ENCODE data around the gene RAPGEF5.

The RAPGEF5 gene

DNA sequence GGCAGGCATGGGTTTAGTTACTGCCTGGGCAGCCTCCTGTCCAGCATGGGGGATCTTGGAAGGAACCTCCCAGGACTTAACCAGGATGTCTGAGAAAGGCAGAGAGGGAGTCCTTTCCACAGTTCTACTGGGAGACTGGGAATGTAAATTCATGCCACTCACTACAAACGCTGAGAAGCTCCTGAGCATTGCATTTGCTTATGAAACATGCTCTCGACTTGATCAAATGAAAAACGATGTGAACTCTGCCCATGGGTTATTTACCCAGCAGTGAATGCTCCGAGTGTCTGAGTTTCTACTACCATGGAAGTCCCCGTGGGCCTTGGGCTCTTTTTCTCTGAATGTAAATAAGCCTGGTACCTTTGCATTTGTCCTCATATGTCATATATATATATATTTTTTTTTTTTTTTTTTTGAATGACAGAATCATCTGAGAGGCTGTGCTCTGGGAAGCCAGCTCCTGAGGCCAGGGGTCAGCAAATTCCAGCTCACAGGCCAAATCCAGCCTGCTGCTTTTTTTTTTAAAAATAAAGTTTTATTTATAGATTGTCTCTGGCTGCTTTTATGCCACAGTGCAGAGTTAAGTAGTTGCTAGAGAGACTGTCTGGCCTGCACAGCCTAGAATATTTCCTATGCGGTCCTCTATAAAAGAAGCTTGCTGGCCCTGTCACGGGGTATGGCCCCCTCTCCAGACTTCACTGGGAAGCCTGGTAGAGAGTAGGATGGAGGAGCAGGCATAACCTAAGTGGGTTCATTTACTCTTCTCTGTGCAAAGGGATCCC, 21.4 kb upstream of the RAPGEF5 start:
- DNase-seq (ENCODE audit: low spot score): no peak

DNA sequence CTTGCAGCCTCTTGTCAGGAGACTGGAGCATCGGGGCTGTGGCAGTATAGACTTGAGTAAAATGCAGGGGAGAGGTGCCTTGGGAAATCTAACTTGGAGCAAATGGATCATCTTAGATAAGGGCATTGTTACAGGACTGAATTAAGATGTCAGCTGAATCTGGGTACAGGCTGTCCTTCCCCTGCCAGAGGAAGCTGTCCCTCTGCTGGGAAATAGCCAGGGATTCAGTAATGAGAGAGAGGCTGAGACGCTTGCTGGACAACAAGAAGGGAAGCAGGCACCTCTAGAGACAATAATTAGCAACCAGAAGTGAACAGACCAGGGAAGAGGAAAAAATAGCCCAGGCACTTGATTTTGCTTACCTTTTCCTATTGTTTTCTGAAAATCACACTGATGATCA, 20.7 kb upstream of the RAPGEF5 start:
- no peak for DNase-seq (ENCODE audit: low spot score)

DNA sequence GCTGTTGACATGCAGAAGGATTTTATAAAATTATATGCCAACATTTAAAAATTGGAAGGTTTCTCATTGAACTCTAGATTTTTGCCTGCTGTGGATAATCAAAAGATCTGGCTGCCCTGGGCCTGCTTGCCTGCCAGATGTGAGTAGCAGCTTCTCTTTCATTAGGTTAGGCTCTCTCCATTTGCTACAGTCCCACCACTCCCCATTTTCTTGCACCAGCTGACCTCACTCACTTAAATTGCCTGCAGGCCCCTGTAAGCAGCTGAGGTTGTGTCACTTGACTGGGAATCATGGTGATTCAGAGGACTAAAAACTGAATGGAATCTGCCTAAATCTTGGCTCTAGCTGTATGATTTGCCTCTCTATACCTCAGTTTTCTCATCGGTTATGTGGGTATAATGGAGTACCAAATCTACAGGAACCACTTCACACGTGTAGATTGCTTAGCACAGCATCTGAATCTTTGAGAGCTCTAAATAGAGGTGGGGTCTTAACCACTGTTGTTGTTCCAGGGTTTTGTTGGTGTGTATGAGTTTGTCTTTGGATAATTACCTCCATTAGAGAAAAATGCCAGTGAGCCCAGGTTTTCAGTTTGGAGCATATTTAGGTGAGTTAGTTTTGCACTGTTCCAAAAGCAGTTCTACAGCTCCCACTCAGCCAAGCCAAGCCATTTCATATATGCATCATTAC, 18.6 kb upstream of the RAPGEF5 start:
- DNase-seq (ENCODE audit: low spot score): no peak

DNA sequence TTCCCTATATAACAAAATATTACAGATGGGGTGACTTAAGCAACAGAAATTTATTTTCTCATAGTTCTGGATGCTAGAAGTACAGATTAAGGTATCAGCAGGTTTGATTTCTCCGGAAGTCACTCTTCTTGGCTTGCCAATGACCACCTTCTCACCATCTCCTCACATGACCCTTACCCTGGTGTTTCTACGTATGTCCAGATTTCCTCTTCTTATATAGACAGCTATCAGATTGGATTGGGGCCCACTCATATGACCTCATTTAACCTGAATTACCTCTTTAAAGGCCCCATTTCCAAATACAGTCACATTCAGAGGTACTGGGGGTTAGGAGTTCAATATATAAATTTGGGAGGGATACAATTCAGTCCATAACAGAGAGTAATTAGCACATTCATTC, 17.0 kb upstream of the RAPGEF5 start:
- DNase-seq (ENCODE audit: low spot score): no peak

DNA sequence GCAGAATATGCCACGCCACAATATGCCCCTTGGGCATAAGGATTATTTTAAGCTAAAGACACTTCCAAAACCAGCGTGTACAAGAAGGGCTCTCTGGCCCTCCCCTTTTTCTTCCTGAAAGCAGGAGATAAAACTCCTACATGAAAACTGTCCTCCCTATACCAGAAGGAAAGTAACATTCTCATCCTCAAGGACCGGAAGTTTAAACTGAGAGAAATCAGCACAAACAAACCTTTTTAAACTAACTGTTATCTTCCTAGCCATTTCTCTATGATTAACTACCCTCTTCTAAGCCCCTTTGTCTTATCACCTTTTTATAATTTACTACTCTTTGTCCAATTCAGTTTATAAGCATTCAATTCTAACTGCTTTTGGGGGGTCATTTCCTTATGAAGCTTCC, 16.4 kb upstream of the RAPGEF5 start:
- no peak for DNase-seq (ENCODE audit: low spot score)

DNA sequence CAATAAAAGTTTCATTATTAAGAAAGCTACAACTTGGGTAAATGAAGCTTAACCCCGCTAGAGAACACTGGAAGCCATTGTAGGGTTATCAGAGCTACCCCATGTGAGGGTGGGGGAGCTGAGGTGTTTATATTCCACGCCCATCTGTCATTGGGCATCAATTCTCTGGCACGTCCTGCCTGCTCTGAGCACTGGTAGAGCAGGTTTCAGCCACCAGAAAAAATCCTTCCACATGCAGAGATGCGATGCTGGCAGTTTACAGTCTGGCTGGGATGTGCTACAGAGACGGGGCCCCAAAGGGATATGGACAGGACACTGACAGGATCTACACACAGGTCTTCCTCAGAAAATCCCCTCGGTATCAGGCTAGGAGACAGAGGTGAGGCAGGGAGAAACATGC, 15.9 kb upstream of the RAPGEF5 start:
- DNase-seq (ENCODE audit: low spot score): no peak

DNA sequence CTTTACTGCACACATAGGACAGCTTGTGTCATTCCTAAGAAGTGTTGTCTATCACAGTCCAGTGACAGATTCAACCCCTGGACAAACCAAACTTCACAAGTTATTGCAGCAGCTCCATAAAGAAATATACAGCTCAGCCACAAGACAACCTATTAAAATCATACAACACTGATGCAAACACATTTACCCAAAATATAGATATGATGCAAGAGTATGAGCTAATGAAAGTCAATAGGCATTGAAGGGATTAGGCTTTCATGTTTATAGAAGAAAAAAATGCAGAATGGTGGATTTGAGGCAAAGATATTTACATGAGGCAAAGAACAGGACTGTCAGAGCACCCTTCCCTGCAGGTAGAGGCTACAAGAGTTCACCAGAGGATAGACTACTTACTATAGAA, 14.9 kb upstream of the RAPGEF5 start:
- DNase-seq (ENCODE audit: low spot score): no peak

DNA sequence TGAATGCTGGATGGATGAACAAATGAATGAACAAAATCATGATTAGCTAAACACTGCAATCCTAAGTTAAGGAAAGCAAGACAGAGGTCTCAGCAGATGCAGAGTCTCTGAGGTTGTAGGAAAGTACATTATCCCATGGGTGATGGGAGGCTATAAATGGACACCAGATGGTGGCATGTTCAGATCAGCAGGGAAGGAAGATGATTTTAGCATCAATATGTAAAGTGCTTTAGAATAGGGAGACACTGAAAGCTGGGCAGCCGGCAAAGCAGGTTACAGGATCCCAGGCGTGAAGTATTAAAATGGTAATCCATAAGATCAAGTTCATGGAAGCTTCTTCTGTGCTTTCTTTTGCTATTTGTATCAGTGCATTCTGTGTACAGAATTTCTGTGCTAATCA, 7.9 kb upstream of the RAPGEF5 start:
- no peak for DNase-seq (ENCODE audit: low spot score)

DNA sequence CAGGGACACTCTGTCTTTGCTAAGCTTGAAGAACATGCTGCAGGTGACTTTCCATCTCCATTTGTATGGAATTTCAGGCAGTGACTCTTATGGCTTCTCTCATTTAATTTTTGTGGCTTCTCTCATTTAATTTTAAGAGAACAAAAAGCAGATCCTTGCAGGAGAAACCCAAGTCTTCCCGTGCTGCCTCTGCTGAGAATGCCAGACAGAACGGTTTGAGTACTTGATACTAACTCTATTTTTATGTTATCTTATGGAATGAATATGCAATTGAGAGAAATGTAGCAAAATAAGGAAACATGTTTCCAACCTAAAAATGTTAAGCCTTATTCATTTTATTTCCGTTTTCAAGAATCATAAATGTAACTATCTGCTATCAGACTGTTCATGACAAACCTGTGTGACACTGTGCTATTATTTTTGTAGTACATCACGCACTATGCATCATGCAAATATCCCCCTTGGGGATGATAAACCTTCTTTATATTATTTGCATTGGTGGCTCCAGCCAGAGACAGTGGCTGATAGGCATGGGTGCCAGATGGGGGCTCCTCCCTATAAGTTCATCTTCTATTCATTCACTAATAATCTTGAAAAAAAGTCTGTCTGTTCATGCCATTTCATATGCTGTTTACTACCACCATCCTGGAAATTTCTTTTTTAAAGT, 6.9 kb upstream of the RAPGEF5 start:
- DNase-seq (ENCODE audit: low spot score): no peak

DNA sequence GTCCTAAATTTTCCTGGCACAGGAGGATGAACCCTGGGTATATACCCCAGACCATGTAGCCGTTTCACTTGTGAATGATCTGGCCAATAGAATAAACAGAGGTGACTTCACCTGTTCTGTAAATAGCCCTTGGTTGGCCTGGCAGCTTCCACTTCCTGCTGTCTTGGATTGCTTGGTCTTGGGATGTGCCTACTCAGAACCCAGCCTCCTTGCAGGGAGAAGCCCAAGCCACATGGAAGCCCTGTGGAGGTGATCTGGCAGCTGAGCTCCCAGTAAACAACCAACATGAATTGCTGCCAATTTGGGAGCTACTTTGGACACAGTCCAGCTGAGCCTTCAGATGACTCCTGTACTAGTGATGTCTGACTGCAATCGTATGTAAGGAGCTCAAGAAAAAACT, 4.8 kb upstream of the RAPGEF5 start:
- DNase-seq (ENCODE audit: low spot score): no peak

DNA sequence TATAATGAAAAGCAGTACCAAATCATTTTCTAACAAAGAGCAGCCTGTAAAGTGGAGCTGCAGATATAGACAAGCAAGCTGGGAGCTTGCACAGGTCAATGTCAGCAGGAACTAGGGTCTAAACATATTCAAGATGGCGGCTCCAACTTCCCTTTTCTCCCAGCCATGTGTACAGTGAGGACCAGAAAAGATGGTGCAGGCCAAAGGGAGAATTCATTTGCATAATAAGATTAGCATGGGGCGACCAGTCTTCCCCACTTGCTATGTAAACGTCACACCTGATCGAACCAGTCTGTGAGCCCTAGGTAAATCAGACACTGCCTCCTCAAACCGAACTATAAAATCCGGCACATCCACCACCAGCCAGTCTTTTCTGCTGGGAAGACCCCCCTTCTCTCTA, 4.4 kb upstream of the RAPGEF5 start:
- no peak for DNase-seq (ENCODE audit: low spot score)

DNA sequence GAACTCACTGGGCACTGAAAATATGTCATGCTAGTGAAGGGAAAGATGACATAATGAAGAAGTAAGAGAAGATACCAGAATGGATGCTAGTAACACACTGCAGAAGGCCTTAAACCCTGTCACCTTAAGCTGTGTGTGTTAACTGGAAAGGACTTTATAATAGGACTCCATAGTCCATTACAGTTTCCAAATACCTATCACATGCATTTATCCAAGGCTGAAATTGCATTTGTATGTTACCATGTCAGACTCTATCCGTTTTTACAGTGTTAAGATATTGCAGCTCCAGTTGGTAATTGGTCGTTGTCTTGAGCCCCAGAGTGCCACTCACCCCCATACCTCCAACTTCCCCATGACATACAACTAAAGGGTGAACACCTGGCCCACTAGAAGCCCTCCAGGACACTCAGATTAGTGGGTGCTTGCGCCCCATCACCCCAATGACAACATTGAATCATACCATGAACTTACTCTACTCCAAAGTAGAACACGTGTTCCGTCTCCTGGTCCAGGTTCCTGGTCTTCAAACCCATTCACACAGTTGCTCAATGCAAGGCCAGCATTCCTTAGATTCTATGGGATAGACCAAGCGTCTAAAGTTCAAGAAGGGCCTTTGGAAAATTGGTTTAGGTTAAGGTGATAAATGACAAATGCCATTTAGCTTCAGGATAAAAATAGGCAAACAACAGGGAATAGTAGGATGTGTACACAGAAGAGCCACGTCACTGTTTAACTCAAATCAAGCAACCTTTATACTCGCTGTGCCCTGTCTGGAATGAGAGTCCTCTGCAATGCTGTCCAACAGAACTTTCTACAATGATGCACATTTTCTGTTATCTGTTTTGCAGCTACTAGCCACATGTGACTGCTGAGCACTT, 2.1 kb upstream of the RAPGEF5 start:
- no peak for DNase-seq (ENCODE audit: low spot score)

DNA sequence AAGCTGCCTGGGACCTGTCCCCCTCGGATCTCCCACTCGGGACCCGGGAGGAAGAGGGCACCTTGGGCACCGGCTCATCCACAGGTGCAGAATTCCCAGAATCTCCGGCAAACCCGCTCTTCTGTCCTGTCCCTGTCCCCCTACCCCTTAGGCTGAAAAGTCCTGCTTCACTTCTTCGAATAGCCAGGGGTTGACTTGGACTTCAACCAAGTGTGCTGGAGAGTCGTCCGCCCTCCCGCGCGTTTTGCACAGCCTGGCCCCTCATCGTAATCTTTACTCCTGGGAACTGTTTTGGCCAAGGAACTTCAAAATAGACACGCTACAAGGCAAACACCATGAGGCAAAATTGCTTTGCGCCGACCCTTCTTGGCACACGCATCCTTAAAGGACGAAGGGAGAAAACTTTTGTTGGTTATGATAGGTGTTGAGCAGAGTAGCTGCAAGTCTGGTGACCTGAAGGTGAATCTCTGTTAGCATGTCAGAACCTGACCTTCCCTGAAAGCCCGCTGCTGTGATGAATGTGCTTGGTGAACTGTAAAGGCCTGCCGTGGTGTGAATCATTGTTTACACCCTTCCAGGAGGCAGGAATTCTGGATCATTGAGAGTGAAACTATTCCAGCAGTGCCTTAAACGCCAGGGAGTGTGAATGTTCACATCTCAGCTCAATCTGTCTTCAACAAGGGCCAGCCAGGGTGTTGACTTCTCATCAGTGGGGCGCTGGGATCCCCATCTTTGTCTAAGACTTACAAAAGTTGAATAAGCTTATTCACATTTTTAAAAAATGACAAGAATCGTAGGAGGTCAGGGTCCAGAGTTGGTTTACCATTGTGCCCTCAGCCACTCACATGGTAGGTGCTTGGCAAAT, 589 bp upstream of the RAPGEF5 start:
- no peak for DNase-seq (ENCODE audit: low spot score)

DNA sequence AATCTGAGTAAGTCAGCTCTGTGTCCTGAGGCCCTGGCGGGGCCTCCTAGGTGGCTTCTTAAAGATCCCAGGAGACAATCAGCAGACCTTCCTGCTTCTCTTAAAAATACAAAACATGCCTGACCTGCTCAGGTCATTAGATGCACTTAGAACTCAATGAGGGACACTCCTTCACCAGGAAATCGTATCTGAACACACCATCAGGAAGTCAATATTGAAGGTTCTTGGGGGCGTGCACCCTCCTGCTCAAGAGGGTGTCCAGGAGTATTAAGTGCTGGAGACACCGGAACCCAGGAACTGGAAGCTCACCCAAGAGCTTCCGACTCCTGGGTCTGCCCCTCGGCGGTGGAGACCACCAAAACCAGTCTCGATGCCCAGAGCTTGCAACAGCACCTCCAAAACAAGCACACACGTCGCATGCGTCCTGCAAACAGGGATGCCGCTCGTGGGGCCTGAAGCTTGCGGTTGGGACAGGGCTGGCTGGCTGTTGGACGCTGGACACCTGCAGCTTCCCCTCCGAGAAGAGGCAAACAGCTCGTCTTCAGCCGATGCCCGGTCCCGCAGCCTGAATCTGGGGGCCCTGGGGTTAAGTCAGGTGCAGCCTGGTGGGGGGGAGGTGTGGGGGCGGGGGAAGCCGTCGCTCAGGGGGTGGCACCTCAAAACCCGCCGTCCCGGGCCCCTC, 803 bp downstream of the RAPGEF5 start:
- DNase-seq (ENCODE audit: low spot score): no peak

DNA sequence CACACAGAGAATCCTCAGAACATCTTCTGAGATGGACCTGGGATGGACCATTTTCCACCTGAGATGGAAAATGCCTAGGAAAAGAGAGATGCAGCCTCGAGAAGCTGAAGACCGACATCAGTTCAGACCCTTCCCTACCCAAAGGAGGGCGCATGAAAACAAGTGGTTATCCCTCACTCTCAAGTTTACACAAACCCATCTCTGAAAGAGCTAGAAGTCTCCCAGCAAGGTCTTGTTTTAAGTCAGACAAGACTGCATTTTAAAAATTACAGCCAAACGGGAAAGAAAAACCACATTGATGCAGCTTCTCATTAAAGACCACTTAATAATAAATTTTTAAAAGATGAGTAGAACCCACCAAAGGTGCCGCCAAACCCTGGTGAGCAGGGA, 1.3 kb downstream of the RAPGEF5 start:
- no peak for DNase-seq (ENCODE audit: low spot score)

DNA sequence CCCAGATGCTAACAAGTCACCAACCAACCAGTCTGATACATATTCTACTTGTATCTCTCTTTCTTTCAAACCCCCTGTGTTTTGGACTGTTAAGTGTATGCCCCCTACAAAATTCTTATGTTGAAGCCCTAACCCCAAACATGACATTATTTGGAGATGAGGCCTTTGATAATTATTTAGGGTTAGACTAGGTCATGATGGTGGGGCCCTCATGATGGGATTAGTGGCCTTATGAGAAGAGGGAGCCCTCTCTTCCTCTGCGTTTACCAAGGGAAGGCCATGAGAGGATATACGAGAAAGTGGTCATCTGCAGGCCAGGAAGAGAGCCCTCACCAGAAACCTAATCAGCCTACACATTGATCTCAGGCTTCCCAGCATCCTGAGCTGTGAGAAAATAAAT, 2.5 kb downstream of the RAPGEF5 start:
- DNase-seq (ENCODE audit: low spot score): no peak

DNA sequence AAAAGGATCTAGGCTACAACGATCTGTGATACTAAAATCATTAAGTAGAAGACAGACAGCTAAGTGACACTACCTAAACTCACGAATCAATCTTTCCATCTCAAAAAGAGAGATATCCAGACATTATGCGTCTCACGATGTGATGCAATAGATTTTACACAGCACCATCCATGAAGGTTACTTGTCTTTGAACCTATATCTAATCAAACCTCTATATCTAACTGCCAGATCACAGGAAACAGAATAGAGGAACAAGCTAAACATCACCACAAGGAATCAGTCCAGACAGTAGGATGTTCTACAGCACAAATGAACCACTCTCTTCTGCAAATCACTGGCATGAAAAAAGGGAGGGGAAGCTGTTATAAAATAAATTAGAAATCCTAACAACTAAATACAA, 4.1 kb downstream of the RAPGEF5 start:
- no peak for DNase-seq (ENCODE audit: low spot score)

DNA sequence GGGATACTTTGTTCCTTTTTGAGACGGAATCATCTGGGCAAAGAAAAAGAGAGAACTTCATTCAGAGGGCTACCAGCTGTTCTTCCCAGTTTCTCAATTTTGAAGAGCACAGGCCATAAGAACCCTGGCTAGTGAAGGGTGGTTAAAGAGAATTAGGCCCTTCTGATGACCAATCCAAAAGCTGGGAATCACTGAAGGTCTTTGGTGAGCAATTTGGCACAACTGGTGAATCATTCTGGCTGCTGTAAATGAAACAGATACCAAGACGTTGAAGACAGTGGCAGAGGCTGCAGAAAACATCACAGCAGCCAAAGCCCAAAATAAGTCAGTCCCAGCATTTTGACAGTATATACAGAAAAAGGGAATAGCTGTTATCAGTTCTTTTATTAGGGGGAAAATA, 5.1 kb downstream of the RAPGEF5 start:
- DNase-seq (ENCODE audit: low spot score): no peak

DNA sequence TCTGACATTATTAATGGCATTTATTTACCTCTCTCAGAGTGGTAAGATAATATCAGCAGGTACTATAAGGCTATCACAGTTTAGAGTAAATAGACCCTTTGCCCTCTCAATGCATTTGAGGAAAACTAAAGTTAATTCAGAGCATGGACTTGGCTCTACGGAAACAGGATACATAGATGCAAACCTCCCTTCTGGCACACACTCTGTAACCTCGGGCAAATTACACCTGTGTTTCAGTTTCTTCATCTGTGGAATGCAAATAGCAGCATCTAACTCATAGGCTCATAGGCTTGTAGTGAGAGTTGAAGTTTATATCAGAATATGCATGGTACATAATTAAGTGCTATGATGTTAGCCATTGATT, 5.6 kb downstream of the RAPGEF5 start:
- DNase-seq (ENCODE audit: low spot score): no peak

DNA sequence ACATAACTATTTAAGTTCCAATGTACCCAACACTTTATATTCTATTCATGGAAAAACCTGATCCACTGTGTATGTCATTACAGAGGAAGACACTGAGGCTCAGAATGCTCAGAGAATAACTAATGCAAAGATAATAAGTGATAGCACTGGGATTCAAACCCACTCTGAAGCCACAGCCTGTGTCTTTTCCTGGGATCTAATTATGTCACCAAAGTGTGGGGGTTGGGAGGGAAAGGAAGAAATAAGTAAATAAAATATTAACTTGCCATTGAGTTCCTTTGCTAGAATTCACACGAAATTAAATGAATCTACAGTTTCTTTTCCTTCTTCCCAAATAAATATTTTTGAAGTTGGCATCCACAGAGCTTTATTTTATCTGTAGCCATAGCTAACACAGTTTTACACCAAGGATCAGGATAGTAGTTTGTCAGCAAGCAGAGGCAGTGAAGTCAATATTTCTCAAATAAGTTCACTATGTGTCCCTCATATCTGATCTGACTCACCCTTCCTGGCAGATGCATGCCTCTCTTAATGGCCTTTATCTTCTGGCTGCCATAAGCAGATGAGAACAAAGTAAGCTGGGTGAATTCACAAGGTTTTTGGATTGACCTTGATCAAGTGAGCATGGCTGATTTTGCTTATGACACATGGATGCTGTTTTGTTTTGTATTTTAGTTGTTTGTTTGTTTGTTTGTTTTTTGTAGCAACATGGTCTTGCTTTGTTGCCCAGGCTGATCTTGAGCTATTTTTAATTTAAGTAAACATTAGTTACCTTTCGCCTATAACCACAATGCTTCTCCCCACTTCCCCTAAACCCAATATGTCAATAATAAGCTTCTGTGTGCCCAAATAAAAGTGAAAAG, 6.3 kb downstream of the RAPGEF5 start:
- DNase-seq (ENCODE audit: low spot score): no peak
